HCT116 (cell line): ENCODE data around the gene CRIP2. TPM values are rescaled to one million over a fixed set of nuclear protein-coding genes. Genes with fewer than 3 reads are reported as not detected.

Experiments
- ATAC-seq: fragments of 200-7000 bp; cut with Tn5 transposase; 2 replicates; pipeline ENCODE4 v1.9.1; 2020; ENCODE audit warnings: mild to moderate bottlenecking, moderate library complexity
- BruUV-seq: library from RNA; stranded (reverse); fragments of 400-500 nt; replicated peaks from 2 replicates; lab custom pipeline; 2021; lab: Mats Ljungman, UMichigan
- CTCF ChIA-PET: fragments of 300-600 bp; sonication (Branson Sonifier 250); formaldehyde crosslinking; loops from one replicate; lab custom pipeline; 2021; ENCODE audit warnings: antibody characterized with exemption; lab: Charles Lee
- POLR2A ChIA-PET: fragments of 300-600, 350-600 bp; sonication (Branson Sonifier 250); formaldehyde crosslinking; loops from one replicate; lab custom pipeline; 2021; ENCODE audit warnings: antibody characterized with exemption; lab: Charles Lee
- RAD21 ChIA-PET, 2 experiments: fragments of 300-600 bp; sonication (Branson Sonifier 250); formaldehyde crosslinking; loops; one replicate each; lab custom pipeline; 2023; ENCODE audit warnings: low total read pairs in 2 of 2; ENCODE audit not compliant: uncharacterized antibody in 2 of 2, unreplicated experiment in 2 of 2, low non-redundant PET in 1 of 2; lab: Charles Lee
- DNase-seq: peaks from one replicate; pipeline ENCODE4 v3.0.0-alpha.2; 2010; ENCODE audit warnings: low read depth, low spot score
- H2AFZ ChIP-seq: fragments of 200-600 bp; shearing (Covaris generic), sonication (generic); 2 replicates; pipeline ENCODE4 v1.6.1; 2017; ENCODE audit warnings: low read depth, mixed run types, mixed read lengths, antibody characterized with exemption, low read length; ENCODE audit not compliant: poor library complexity, severe bottlenecking
- H3K27ac ChIP-seq: 2 replicates; pipeline ENCODE4 v1.5.1; 2012; ENCODE audit warnings: low read depth, low read length
- H3K27me3 ChIP-seq: fragments of 200-600 bp; sonication (generic); 2 replicates; pipeline ENCODE4 v1.6.1; 2016; ENCODE audit warnings: mixed run types, low read length, mixed read lengths; ENCODE audit not compliant: insufficient read depth
- H3K36me3 ChIP-seq, 2 experiments: fragments of 200-500 bp in 1 of 2; fragments of 200-600 bp in 1 of 2; sonication (Bioruptor generic) in 1 of 2; sonication (generic) in 1 of 2; 2 replicates each; pipeline versions ENCODE4 v1.5.1 to v1.6.1; 2014 to 2016; ENCODE audit warnings: low read length in 2 of 2, inconsistent platforms in 1 of 2, mixed read lengths in 1 of 2, mixed run types in 1 of 2; ENCODE audit not compliant: insufficient read depth in 2 of 2, control insufficient read depth in 1 of 2
- H3K4me1 ChIP-seq, 2 experiments: fragments of 200-600 bp in 1 of 2; sonication (generic) in 1 of 2; 2 replicates each; pipeline versions ENCODE4 v1.5.1 to v1.6.1; 2012 to 2017; ENCODE audit warnings: low read length in 2 of 2, inconsistent platforms in 1 of 2, mild to moderate bottlenecking in 1 of 2, mixed read lengths in 1 of 2, mixed run types in 1 of 2, moderate library complexity in 1 of 2; ENCODE audit not compliant: insufficient read depth in 2 of 2, control insufficient read depth in 1 of 2
- H3K4me2 ChIP-seq: fragments of 200-600 bp; sonication (generic); 2 replicates; pipeline ENCODE4 v1.6.1; 2017; ENCODE audit warnings: mixed run types, low read length, mixed read lengths
- H3K4me3 ChIP-seq, 2 experiments: fragments of 200-600 bp in 1 of 2; sonication (generic) in 1 of 2; replicated peaks in 1 of 2; 2 replicates each; pipeline ENCODE4 v1.5.1; 2011 to 2016; ENCODE audit warnings: low read length in 2 of 2, control low read depth in 1 of 2, low read depth in 1 of 2, mild to moderate bottlenecking in 1 of 2, mixed read lengths in 1 of 2, mixed run types in 1 of 2
- H3K79me2 ChIP-seq: fragments of 200-600 bp; sonication (generic); 2 replicates; pipeline ENCODE4 v1.6.1; 2017; ENCODE audit warnings: mild to moderate bottlenecking, mixed run types, low read length, moderate library complexity, mixed read lengths; ENCODE audit not compliant: insufficient read depth
- H3K9ac ChIP-seq: fragments of 200-600 bp; sonication (generic); 2 replicates; pipeline ENCODE4 v1.6.1; 2016; ENCODE audit warnings: low read length, mixed read lengths
- H3K9me2 ChIP-seq: fragments of 200-600 bp; sonication (generic), shearing (Covaris generic); 2 replicates; pipeline ENCODE4 v1.6.1; 2017; ENCODE audit warnings: mixed run types, mild to moderate bottlenecking, moderate library complexity; ENCODE audit not compliant: insufficient read depth
- H3K9me3 ChIP-seq, 2 experiments: fragments of 200-500 bp in 1 of 2; fragments of 200-600 bp in 1 of 2; sonication (Bioruptor generic) in 1 of 2; sonication (generic) in 1 of 2; 2 replicates each; pipeline ENCODE4 v1.6.1; 2014 to 2017; ENCODE audit warnings: low read length in 2 of 2, mixed read lengths in 2 of 2, inconsistent platforms in 1 of 2, low read depth in 1 of 2, mild to moderate bottlenecking in 1 of 2, mixed run types in 1 of 2, moderate library complexity in 1 of 2; ENCODE audit not compliant: control insufficient read depth in 1 of 2, insufficient read depth in 1 of 2
- H4K20me1 ChIP-seq: fragments of 200-600 bp; sonication (generic), shearing (Covaris generic); 2 replicates; pipeline ENCODE4 v1.6.1; 2017; ENCODE audit warnings: mixed run types, mild to moderate bottlenecking, moderate library complexity; ENCODE audit not compliant: insufficient read depth
- CEBPB ChIP-seq: IDR thresholded peaks from 2 replicates; pipeline ENCODE4 v1.6.1; 2012; ENCODE audit warnings: low read depth
- POLR2A ChIP-seq: IDR thresholded peaks from 2 replicates; pipeline ENCODE4 v1.7.0; 2011; ENCODE audit warnings: borderline replicate concordance; ENCODE audit not compliant: insufficient read depth, insufficient read length; ENCODE audit errors: extremely low read depth
- RAD21 ChIP-seq: IDR thresholded peaks from 2 replicates; pipeline ENCODE4 v1.6.1; 2012; ENCODE audit warnings: low read depth, mild to moderate bottlenecking
- SIN3A ChIP-seq: IDR thresholded peaks from 2 replicates; pipeline ENCODE4 v1.6.1; 2012; ENCODE audit warnings: low read depth
- SRF ChIP-seq: IDR thresholded peaks from 2 replicates; pipeline ENCODE4 v1.6.1; 2012; ENCODE audit warnings: low read depth
- TCF7L2 ChIP-seq: IDR thresholded peaks from 2 replicates; pipeline ENCODE4 v1.7.0; 2011; ENCODE audit warnings: borderline replicate concordance, inconsistent platforms; ENCODE audit not compliant: insufficient read depth, insufficient read length; ENCODE audit errors: extremely low read depth
- intact Hi-C: fragments of 100-400 bp; cut with micrococcal nuclease; formaldehyde crosslinking; loops from 2 replicates; pipeline ENCODE4 v1.10.0; 2022
- total RNA-seq: library from RNA; stranded (reverse); gene quantifications from one replicate; pipeline ENCODE4 v1.2.1, GENCODE V29; 2021; ENCODE audit not compliant: unreplicated experiment
- TF ChIP-seq, protein P1 (sequence below): IDR thresholded peaks from 2 replicates; pipeline ENCODE4 v1.6.1; 2012; ENCODE audit warnings: low read depth
- TF ChIP-seq, protein P2 (sequence below): IDR thresholded peaks from 2 replicates; pipeline ENCODE4 v1.6.1; 2011; ENCODE audit warnings: mild to moderate bottlenecking, low read length, moderate library complexity; ENCODE audit not compliant: insufficient replicate concordance; ENCODE audit errors: extremely low read depth
- TF ChIP-seq, protein P3 (sequence below): IDR thresholded peaks from 2 replicates; pipeline ENCODE4 v1.6.1; 2012

CRIP2 gene
- total RNA-seq, 1 experiment from 2014 or later = 31.1 TPM

DNA sequence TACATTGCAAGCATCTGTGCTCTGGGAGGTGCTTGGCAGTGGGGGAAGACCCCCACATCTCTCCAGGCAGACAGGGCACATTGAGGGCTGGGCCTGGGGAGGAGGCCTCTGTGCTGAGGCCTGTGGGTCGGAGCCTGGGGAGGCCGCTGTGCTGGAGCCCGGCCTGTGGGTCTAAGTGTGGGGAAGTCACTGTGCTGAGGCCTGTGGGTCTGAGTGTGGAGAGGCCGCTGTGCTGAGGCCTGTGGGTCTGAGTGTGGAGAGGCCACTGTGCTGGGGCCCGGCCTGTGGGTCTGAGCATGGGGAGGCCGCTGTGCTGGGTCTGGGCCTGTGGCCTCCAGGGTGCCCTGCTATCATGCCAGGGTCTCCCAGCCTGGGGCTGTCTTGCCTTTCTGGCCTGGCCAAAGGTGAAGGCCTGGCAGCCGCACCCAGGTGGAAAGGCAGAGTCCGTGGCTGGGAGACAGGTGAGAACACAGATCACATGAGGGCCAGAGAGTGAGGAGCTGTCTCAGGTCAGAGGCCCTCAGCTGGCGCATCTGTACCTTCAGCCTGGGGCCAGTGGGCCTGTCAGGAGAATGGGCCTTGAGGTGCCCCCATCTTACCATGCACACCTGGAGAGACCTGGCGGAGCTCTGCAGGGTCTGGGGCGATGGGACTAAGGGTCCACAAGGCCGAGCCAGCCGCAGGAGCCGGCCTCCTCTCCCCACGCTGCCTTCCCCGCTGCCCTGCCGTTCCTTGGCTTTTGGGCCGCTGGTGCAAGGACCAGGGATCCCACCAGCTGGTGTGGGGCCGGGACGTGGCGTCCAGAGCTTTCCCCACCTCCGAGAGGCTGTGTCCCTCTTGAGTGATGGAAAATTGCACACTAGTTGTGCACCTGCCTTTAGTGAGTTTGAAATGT lies 18.6 kb upstream of the CRIP2 start:
- Histone ChIP-seq H3K4me3 (no peak overlapping the region), H4K20me1 (no peaks in the 10 kb centered on the region), H3K4me1 (no peaks in the 10 kb centered on the region)
- TF ChIP-seq RAD21 (no peak), POLR2A (no peak), SIN3A (no peak), SRF (no peak), TCF7L2 (no peak), CEBPB (no peak)
- TF ChIP-seq, protein P1, sequence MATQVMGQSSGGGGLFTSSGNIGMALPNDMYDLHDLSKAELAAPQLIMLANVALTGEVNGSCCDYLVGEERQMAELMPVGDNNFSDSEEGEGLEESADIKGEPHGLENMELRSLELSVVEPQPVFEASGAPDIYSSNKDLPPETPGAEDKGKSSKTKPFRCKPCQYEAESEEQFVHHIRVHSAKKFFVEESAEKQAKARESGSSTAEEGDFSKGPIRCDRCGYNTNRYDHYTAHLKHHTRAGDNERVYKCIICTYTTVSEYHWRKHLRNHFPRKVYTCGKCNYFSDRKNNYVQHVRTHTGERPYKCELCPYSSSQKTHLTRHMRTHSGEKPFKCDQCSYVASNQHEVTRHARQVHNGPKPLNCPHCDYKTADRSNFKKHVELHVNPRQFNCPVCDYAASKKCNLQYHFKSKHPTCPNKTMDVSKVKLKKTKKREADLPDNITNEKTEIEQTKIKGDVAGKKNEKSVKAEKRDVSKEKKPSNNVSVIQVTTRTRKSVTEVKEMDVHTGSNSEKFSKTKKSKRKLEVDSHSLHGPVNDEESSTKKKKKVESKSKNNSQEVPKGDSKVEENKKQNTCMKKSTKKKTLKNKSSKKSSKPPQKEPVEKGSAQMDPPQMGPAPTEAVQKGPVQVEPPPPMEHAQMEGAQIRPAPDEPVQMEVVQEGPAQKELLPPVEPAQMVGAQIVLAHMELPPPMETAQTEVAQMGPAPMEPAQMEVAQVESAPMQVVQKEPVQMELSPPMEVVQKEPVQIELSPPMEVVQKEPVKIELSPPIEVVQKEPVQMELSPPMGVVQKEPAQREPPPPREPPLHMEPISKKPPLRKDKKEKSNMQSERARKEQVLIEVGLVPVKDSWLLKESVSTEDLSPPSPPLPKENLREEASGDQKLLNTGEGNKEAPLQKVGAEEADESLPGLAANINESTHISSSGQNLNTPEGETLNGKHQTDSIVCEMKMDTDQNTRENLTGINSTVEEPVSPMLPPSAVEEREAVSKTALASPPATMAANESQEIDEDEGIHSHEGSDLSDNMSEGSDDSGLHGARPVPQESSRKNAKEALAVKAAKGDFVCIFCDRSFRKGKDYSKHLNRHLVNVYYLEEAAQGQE = no peak
- TF ChIP-seq, protein P2, sequence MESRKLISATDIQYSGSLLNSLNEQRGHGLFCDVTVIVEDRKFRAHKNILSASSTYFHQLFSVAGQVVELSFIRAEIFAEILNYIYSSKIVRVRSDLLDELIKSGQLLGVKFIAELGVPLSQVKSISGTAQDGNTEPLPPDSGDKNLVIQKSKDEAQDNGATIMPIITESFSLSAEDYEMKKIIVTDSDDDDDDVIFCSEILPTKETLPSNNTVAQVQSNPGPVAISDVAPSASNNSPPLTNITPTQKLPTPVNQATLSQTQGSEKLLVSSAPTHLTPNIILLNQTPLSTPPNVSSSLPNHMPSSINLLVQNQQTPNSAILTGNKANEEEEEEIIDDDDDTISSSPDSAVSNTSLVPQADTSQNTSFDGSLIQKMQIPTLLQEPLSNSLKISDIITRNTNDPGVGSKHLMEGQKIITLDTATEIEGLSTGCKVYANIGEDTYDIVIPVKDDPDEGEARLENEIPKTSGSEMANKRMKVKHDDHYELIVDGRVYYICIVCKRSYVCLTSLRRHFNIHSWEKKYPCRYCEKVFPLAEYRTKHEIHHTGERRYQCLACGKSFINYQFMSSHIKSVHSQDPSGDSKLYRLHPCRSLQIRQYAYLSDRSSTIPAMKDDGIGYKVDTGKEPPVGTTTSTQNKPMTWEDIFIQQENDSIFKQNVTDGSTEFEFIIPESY = no peak
- TF ChIP-seq, protein P3, sequence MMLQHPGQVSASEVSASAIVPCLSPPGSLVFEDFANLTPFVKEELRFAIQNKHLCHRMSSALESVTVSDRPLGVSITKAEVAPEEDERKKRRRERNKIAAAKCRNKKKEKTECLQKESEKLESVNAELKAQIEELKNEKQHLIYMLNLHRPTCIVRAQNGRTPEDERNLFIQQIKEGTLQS = no peak
- TF ChIP-seq, all 23 proteins: peak for 0
- POLR2A ChIA-PET = no interaction called here
- Histone ChIP-seq H3K79me2 (no peaks in the 10 kb centered on the region), H2AFZ (no peak overlapping the region), H3K4me2 (no peak overlapping the region), H3K9ac (no peak overlapping the region), H3K9me3 (no peaks in the 10 kb centered on the region), H3K9me2 (no peaks in the 10 kb centered on the region), H3K27me3 (no peaks in the 10 kb centered on the region), H3K36me3 (peaks cover 12 to 14% of the 10 kb centered on the region in 2 experiments; a peak in 3 of 4 replicates), H3K27ac (no peak overlapping the region)
- no TSS peak for BruUV-seq
- no peak for ATAC-seq
- CTCF ChIA-PET = no interaction called here
- RAD21 ChIA-PET = no interaction called here
- DNase-seq = no peak
- intact Hi-C loops = no loop called here
